ENCODE data around the gene OR3A1. TPM values are rescaled to one million over a fixed set of nuclear protein-coding genes. Genes with fewer than 3 reads are reported as not detected.
"Not testable (repeated sequence)": the region's sequence is repeated elsewhere in the genome, so short reads cannot be mapped to it uniquely, and the experiment has no call there.

OR3A1 gene, protein sequence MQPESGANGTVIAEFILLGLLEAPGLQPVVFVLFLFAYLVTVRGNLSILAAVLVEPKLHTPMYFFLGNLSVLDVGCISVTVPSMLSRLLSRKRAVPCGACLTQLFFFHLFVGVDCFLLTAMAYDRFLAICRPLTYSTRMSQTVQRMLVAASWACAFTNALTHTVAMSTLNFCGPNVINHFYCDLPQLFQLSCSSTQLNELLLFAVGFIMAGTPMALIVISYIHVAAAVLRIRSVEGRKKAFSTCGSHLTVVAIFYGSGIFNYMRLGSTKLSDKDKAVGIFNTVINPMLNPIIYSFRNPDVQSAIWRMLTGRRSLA
- total RNA-seq (2014; rRNA removed; shearing (Covaris generic)), result not detected in 2 replicates
- not detected in 2 replicates for total RNA-seq (2022)
- percentile 11 among the genes with signal in this experiment for Bru-seq, nascent RNA
- BruChase-seq, experiment 1, labeled RNA remaining after a 6-hour chase, result not detected
- BruChase-seq, experiment 2, labeled RNA remaining after a 2-hour chase, result not detected
- long read RNA-seq, result 0 reads

DNA sequence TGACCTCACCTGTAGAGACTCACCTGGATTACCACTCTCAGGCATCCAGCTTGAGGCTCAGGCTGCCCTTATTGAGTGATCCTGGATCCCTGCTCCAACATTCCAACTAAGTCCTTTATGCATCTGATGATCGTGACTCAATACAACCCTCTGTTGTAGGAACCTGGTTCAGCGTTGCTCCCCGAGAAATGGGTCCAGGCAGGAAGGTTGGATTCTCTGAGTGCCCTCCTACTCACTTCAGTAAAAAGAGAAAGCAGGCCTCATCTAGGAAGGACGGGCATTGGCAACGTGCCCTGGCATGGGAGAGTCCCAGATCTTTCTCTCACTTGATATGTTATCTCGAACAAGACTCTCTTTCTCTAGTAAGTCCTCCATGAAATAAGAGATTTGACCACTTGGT lies at the start of gene OR3A1:
TSS of gene OR3A1 (minus strand) at position 101 of the 400 bp plus-strand sequence. CDS start 5,778 bp downstream, outside the sequence.
- Histone ChIP-seq H3K4me1 (ENCODE audit: insufficient read depth, low read length, poor library complexity, severe bottlenecking) (no peaks in the 10 kb centered on the region), H2AFZ (ENCODE audit: low read length) (no peak within 1 kb of the TSS), H3K36me3 (ENCODE audit: insufficient read depth, low read length) (no peaks in the 10 kb centered on the region), H3K4me3 (ENCODE audit: low read depth, low read length, poor library complexity, severe bottlenecking) (no peak within 1 kb of the TSS), H3K4me2 (ENCODE audit: low read length) (no peak within 1 kb of the TSS), H3K9me3 (ENCODE audit: low read length) (no peaks in the 10 kb centered on the region), H3K79me2 (ENCODE audit: insufficient read depth, low read depth, low read length) (no peaks in the 10 kb centered on the region), H4K20me1 (ENCODE audit: insufficient read depth, low read length) (no peaks in the 10 kb centered on the region), H3K9me2 (ENCODE audit: insufficient read depth, low read length) (no peaks in the 10 kb centered on the region), H3K27ac (ENCODE audit: low read depth, low read length, poor library complexity, severe bottlenecking) (no peak within 1 kb of the TSS)
- POLR2A ChIA-PET, result no interaction called here
- TF ChIP-seq, protein P1, sequence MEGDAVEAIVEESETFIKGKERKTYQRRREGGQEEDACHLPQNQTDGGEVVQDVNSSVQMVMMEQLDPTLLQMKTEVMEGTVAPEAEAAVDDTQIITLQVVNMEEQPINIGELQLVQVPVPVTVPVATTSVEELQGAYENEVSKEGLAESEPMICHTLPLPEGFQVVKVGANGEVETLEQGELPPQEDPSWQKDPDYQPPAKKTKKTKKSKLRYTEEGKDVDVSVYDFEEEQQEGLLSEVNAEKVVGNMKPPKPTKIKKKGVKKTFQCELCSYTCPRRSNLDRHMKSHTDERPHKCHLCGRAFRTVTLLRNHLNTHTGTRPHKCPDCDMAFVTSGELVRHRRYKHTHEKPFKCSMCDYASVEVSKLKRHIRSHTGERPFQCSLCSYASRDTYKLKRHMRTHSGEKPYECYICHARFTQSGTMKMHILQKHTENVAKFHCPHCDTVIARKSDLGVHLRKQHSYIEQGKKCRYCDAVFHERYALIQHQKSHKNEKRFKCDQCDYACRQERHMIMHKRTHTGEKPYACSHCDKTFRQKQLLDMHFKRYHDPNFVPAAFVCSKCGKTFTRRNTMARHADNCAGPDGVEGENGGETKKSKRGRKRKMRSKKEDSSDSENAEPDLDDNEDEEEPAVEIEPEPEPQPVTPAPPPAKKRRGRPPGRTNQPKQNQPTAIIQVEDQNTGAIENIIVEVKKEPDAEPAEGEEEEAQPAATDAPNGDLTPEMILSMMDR (conservative IDR thresholded peaks at IDR 0.05; ENCODE audit: low read length), result no peak
- no peak for TF ChIP-seq EZH2phosphoT487 (IDR thresholded peaks at IDR 0.05; ENCODE audit: borderline replicate concordance, low read depth, low read length)
- intact Hi-C loops (cut with micrococcal nuclease; ENCODE audit: unreplicated experiment), result no loop called here
- CTCF ChIA-PET (ENCODE audit: unreplicated experiment), result no interaction called here
- no TSS peak for BruUV-seq (replicated peaks)
- no peak for DNase-seq (ENCODE audit: low spot score)

DNA sequence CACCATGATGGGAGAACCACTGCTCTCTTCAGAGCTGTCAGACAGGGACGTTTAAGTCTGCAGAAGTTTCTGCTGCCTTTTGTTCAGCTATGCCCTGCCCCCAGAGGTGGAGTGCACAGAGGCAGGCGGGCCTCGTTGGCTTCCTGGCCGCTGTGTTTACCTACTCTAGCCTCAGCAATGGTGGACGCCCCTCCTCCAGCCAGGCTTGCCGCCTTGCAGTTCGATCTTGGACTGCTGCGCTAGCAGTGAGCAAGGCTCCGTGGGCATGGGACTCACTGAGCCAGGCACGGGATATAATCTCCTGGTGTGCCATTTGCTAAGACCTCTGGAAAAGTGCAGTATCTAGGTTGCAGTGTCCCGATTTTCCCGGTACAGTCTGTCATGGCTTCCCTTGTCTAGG lies 44.6 kb upstream of the OR3A1 start:
- H3K4me2 ChIP-seq (ENCODE audit: low read length); H3K27ac ChIP-seq (ENCODE audit: low read depth, low read length, poor library complexity, severe bottlenecking); intact Hi-C loops (cut with micrococcal nuclease; ENCODE audit: unreplicated experiment); H3K9me3 ChIP-seq (ENCODE audit: low read length); DNase-seq (ENCODE audit: low spot score); POLR2A ChIA-PET; BruUV-seq (replicated peaks); H2AFZ ChIP-seq (ENCODE audit: low read length); H4K20me1 ChIP-seq (ENCODE audit: insufficient read depth, low read length); CTCF ChIA-PET (ENCODE audit: unreplicated experiment); H3K36me3 ChIP-seq (ENCODE audit: insufficient read depth, low read length); H3K4me3 ChIP-seq (ENCODE audit: low read depth, low read length, poor library complexity, severe bottlenecking); H3K79me2 ChIP-seq (ENCODE audit: insufficient read depth, low read depth, low read length); H3K4me1 ChIP-seq (ENCODE audit: insufficient read depth, low read length, poor library complexity, severe bottlenecking); H3K9me2 ChIP-seq (ENCODE audit: insufficient read depth, low read length): not testable (repeated sequence)

GRCh38 chr17:3335876-3336275 lies 37.7 kb upstream of the OR3A1 start:
- no TSS peak for BruUV-seq (replicated peaks)
- H2AFZ ChIP-seq (ENCODE audit: low read length), result no peak overlapping the region
- H4K20me1 ChIP-seq (ENCODE audit: insufficient read depth, low read length), result no peaks in the 10 kb centered on the region
- ChIA-PET POLR2A (no interaction called here), CTCF (ENCODE audit: unreplicated experiment) (no interaction called here)
- H3K4me3 ChIP-seq (ENCODE audit: low read depth, low read length, poor library complexity, severe bottlenecking), result no peak overlapping the region
- no peaks in the 10 kb centered on the region for H3K9me3 ChIP-seq (ENCODE audit: low read length)
- DNase-seq (ENCODE audit: low spot score), result no peak
- H3K79me2 ChIP-seq (ENCODE audit: insufficient read depth, low read depth, low read length), result no peaks in the 10 kb centered on the region
- H3K4me2 ChIP-seq (ENCODE audit: low read length), result no peak overlapping the region
- no peak overlapping the region for H3K27ac ChIP-seq (ENCODE audit: low read depth, low read length, poor library complexity, severe bottlenecking)
- H3K4me1 ChIP-seq (ENCODE audit: insufficient read depth, low read length, poor library complexity, severe bottlenecking), result no peaks in the 10 kb centered on the region
- intact Hi-C loops (cut with micrococcal nuclease; ENCODE audit: unreplicated experiment), result no loop called here
- H3K36me3 ChIP-seq (ENCODE audit: insufficient read depth, low read length), result no peaks in the 10 kb centered on the region
- H3K9me2 ChIP-seq (ENCODE audit: insufficient read depth, low read length), result no peaks in the 10 kb centered on the region
- no peak for TF ChIP-seq EZH2phosphoT487 (IDR thresholded peaks at IDR 0.05; ENCODE audit: borderline replicate concordance, low read depth, low read length)
- TF ChIP-seq, protein P1 (conservative IDR thresholded peaks at IDR 0.05; ENCODE audit: low read length), result peak; percentile 20; the same call in 1 of the 2 replicates

Measured in OCI-LY7 (cell line).